Inflammatory macrophage treated with lipopolysaccharide for 4 hours (primary cell): ENCODE results near the gene ITGAV.
A peak's percentile ranks its signal among the peaks of the same experiment; 100 is the strongest.

Experiments used
- DNase-seq: peaks from one replicate; pipeline ENCODE4 v3.0.0-alpha.2; 2020

Gene ITGAV

GRCh38 chr2:186614373-186614772 lies 24.5 kb downstream of the ITGAV start:
- no peak for DNase-seq

GRCh38 chr2:186617148-186617547 lies 27.3 kb downstream of the ITGAV start:
- DNase-seq, result no peak

- no peak for DNase-seq
Measured at GRCh38 chr2:186617771-186618170, 27.9 kb downstream of the ITGAV start.

GRCh38 chr2:186618696-186619095 lies 28.8 kb downstream of the ITGAV start:
- no peak for DNase-seq

GRCh38 chr2:186623084-186623483 lies 33.2 kb downstream of the ITGAV start:
- DNase-seq, result no peak

GRCh38 chr2:186624276-186624675 lies 34.4 kb downstream of the ITGAV start:
- no peak for DNase-seq

GRCh38 chr2:186629250-186629996 lies 39.6 kb downstream of the ITGAV start:
- peak; percentile 11 for DNase-seq

- no peak for DNase-seq
Measured at GRCh38 chr2:186632417-186632816, 42.6 kb downstream of the ITGAV start.

- no peak for DNase-seq
Measured at GRCh38 chr2:186634701-186635100, 44.8 kb downstream of the ITGAV start.

- DNase-seq, result no peak
Measured at GRCh38 chr2:186636800-186637496, 47.1 kb downstream of the ITGAV start.

- DNase-seq, result peak; percentile 47
Measured at GRCh38 chr2:186637497-186637800, 47.6 kb downstream of the ITGAV start.

GRCh38 chr2:186639939-186640338 lies 50.1 kb downstream of the ITGAV start:
- DNase-seq, result peak; percentile 2

GRCh38 chr2:186641132-186641806 lies 51.4 kb downstream of the ITGAV start:
- no peak for DNase-seq

GRCh38 chr2:186641807-186642321 lies 52.0 kb downstream of the ITGAV start:
- DNase-seq, result peak; percentile 52

- DNase-seq, result no peak
Measured at GRCh38 chr2:186644791-186645190, 54.9 kb downstream of the ITGAV start.

GRCh38 chr2:186645999-186646398 lies 56.1 kb downstream of the ITGAV start:
- no peak for DNase-seq

GRCh38 chr2:186648130-186648529 lies 58.3 kb downstream of the ITGAV start:
- no peak for DNase-seq

GRCh38 chr2:186653511-186653910 lies 63.7 kb downstream of the ITGAV start:
- DNase-seq, result no peak

- DNase-seq, result no peak
Measured at GRCh38 chr2:186659383-186659782, 69.5 kb downstream of the ITGAV start.

GRCh38 chr2:186664385-186665043 lies 74.7 kb downstream of the ITGAV start:
- DNase-seq, result no peak

GRCh38 chr2:186669146-186669545 lies 79.3 kb downstream of the ITGAV start:
- no peak for DNase-seq

- no peak for DNase-seq
Measured at GRCh38 chr2:186670831-186671230, 81.0 kb downstream of the ITGAV start.

- DNase-seq, result no peak
Measured at GRCh38 chr2:186675380-186675779, 85.5 kb downstream of the ITGAV start.
